Neuronal stem cell (in vitro differentiated cells): ENCODE measurements around the gene TUBB1.

ENCODE experiments used
- DNase-seq: peaks from one replicate; pipeline ENCODE4 v3.0.0-alpha.2; 2013; ENCODE audit warnings: low spot score
- H2AFZ ChIP-seq: one replicate; pipeline ENCODE4 v1.6.1; 2013; ENCODE audit warnings: mild to moderate bottlenecking, low read length, inconsistent platforms
- H2AK5ac ChIP-seq: 2 replicates; pipeline ENCODE4 v1.6.1; 2013; ENCODE audit warnings: low read depth, mild to moderate bottlenecking, inconsistent platforms, low read length, moderate library complexity, mixed read lengths
- H2BK120ac ChIP-seq: 2 replicates; pipeline ENCODE4 v1.6.1; 2013; ENCODE audit warnings: low read depth, mild to moderate bottlenecking, inconsistent platforms, low read length, moderate library complexity, mixed read lengths
- H2BK12ac ChIP-seq: one replicate; pipeline ENCODE4 v1.6.1; 2013; ENCODE audit warnings: low read length, inconsistent platforms
- H2BK15ac ChIP-seq: 2 replicates; pipeline ENCODE4 v1.6.1; 2013; ENCODE audit warnings: mild to moderate bottlenecking, low read length, inconsistent platforms, mixed read lengths
- H2BK5ac ChIP-seq: one replicate; pipeline ENCODE4 v1.6.1; 2013; ENCODE audit warnings: inconsistent platforms, mild to moderate bottlenecking, low read length, moderate library complexity
- H3K14ac ChIP-seq: one replicate; pipeline ENCODE4 v1.6.1; 2013; ENCODE audit warnings: low read length, inconsistent platforms
- H3K18ac ChIP-seq: 2 replicates; pipeline ENCODE4 v1.6.1; 2013; ENCODE audit warnings: low read length, inconsistent platforms
- H3K23ac ChIP-seq: 2 replicates; pipeline ENCODE4 v1.6.1; 2013; ENCODE audit warnings: low read depth, mild to moderate bottlenecking, mixed read lengths, low read length, inconsistent platforms; ENCODE audit not compliant: poor library complexity
- H3K27ac ChIP-seq: replicated peaks from 3 replicates; pipeline ENCODE4 v1.5.1; 2013; ENCODE audit warnings: low read length, inconsistent platforms
- H3K27me3 ChIP-seq, 3 experiments: 2 replicates each; pipeline ENCODE4 v1.6.1; 2013; ENCODE audit warnings: low read length in 3 of 3, mild to moderate bottlenecking in 2 of 3, inconsistent platforms in 1 of 3, low read depth in 1 of 3, mixed read lengths in 1 of 3, moderate library complexity in 1 of 3; ENCODE audit not compliant: control insufficient read depth in 3 of 3, insufficient read depth in 3 of 3
- H3K36me3 ChIP-seq, 2 donors: replicated peaks in 1 of 2; 2 replicates each; pipeline ENCODE4 v1.6.1; 2013; ENCODE audit warnings: low read length in 2 of 2; ENCODE audit not compliant: control insufficient read depth in 2 of 2, insufficient read depth in 2 of 2
- H3K4ac ChIP-seq: 2 replicates; pipeline ENCODE4 v1.6.1; 2013; ENCODE audit warnings: inconsistent platforms, mild to moderate bottlenecking, low read length, moderate library complexity
- H3K4me1 ChIP-seq, 2 donors: 1 replicate in 1 of 2; 2 replicates in 1 of 2; pipeline ENCODE4 v1.6.1; 2013; ENCODE audit warnings: low read length in 2 of 2, low read depth in 1 of 2; ENCODE audit not compliant: control insufficient read depth in 2 of 2, insufficient read depth in 1 of 2
- H3K4me2 ChIP-seq: one replicate; pipeline ENCODE4 v1.6.1; 2013; ENCODE audit warnings: mild to moderate bottlenecking, low read length, inconsistent platforms; ENCODE audit not compliant: insufficient read depth, poor library complexity, severe bottlenecking
- H3K4me3 ChIP-seq, 2 donors: 2 replicates each; pipeline ENCODE4 v1.5.1; 2013; ENCODE audit warnings: low read length in 2 of 2, mild to moderate bottlenecking in 2 of 2, inconsistent platforms in 1 of 2, moderate library complexity in 1 of 2
- H3K79me1 ChIP-seq: one replicate; pipeline ENCODE4 v1.6.1; 2013; ENCODE audit warnings: low read depth, mild to moderate bottlenecking, inconsistent platforms, low read length, moderate library complexity
- H3K9ac ChIP-seq: one replicate; pipeline ENCODE4 v1.6.1; 2013; ENCODE audit warnings: mild to moderate bottlenecking, low read depth, low read length, inconsistent platforms; ENCODE audit not compliant: poor library complexity
- H3K9me3 ChIP-seq, 2 donors: replicated peaks in 1 of 2; 2 replicates each; pipeline versions ENCODE3 to v1.6.1; 2013; ENCODE audit warnings: low read length in 2 of 2, mild to moderate bottlenecking in 2 of 2, inconsistent platforms in 1 of 2, low read depth in 1 of 2, mixed read lengths in 1 of 2, moderate library complexity in 1 of 2; ENCODE audit not compliant: control insufficient read depth in 2 of 2, insufficient read depth in 1 of 2
- H4K8ac ChIP-seq: one replicate; pipeline ENCODE4 v1.6.1; 2013; ENCODE audit warnings: low read depth, mild to moderate bottlenecking, inconsistent platforms, low read length, moderate library complexity
- H4K91ac ChIP-seq: one replicate; pipeline ENCODE4 v1.6.1; 2013; ENCODE audit warnings: low read length, low read depth, mild to moderate bottlenecking, inconsistent platforms; ENCODE audit not compliant: poor library complexity
- WGBS, 2 donors: extraction: QIAGEN DNeasy Blood & Tissue Kit; methylation state at CpG; one replicate each; pipeline ENCODE4 v1.1.7; 2013; ENCODE audit warnings: missing lambda C conversion rate in 2 of 2, mixed read lengths in 1 of 2; ENCODE audit not compliant: insufficient read length in 2 of 2, insufficient replicate concordance in 1 of 2; ENCODE audit errors: extremely low coverage in 2 of 2; 5-methylcytosine and 5-hydroxymethylcytosine counted together

TUBB1 gene

GRCh38 chr20:59069026-59069425 is 49.8 kb downstream of the TUBB1 start:
- no peak overlapping the region for H2BK120ac ChIP-seq
- no peaks in the 10 kb centered on the region for H3K36me3 ChIP-seq
- no peak overlapping the region for H3K23ac ChIP-seq
- H3K27me3 ChIP-seq, result peaks cover 0 to 27% (median 0%) of the 10 kb centered on the region in 3 experiments
- H4K8ac ChIP-seq, result no peak overlapping the region
- H2AK5ac ChIP-seq, result no peak overlapping the region
- no peaks in the 10 kb centered on the region for H3K79me1 ChIP-seq
- H3K18ac ChIP-seq, result no peak overlapping the region
- WGBS, 2 donors, result no CpG with 5 or more reads among the region's 2 CpGs
- no peak overlapping the region for H4K91ac ChIP-seq
- H3K4me1 ChIP-seq, result peaks cover 1 to 2% of the 10 kb centered on the region in 2 donors
- no peak overlapping the region for H2BK15ac ChIP-seq
- DNase-seq, result no peak
- H3K4me2 ChIP-seq, result no peak overlapping the region
- H2AFZ ChIP-seq, result no peak overlapping the region
- H3K27ac ChIP-seq, result no peak overlapping the region
- H3K14ac ChIP-seq, result no peak overlapping the region
- no peak overlapping the region for H3K4me3 ChIP-seq
- H3K9ac ChIP-seq, result no peak overlapping the region
- no peak overlapping the region for H3K4ac ChIP-seq
- H2BK5ac ChIP-seq, result no peak overlapping the region
- no peak overlapping the region for H2BK12ac ChIP-seq
- H3K9me3 ChIP-seq, result no peaks in the 10 kb centered on the region

GRCh38 chr20:59071216-59071615 is 52.0 kb downstream of the TUBB1 start:
- no peak overlapping the region for H3K9ac ChIP-seq
- H4K8ac ChIP-seq, result no peak overlapping the region
- DNase-seq, result no peak
- no peak overlapping the region for H3K23ac ChIP-seq
- H3K36me3 ChIP-seq, result no peaks in the 10 kb centered on the region
- no peaks in the 10 kb centered on the region for H3K79me1 ChIP-seq
- H3K4ac ChIP-seq, result no peak overlapping the region
- H3K27me3 ChIP-seq, result peaks cover 0 to 32% (median 0%) of the 10 kb centered on the region in 3 experiments
- no peak overlapping the region for H3K14ac ChIP-seq
- no peak overlapping the region for H3K27ac ChIP-seq
- no peaks in the 10 kb centered on the region for H3K9me3 ChIP-seq
- no CpG with 5 or more reads among the region's 1 CpG for WGBS, 2 donors
- H2BK120ac ChIP-seq, result no peak overlapping the region
- no peak overlapping the region for H3K4me3 ChIP-seq
- H2BK15ac ChIP-seq, result no peak overlapping the region
- no peak overlapping the region for H2BK5ac ChIP-seq
- no peak overlapping the region for H2AK5ac ChIP-seq
- no peak overlapping the region for H2BK12ac ChIP-seq
- H3K4me2 ChIP-seq, result no peak overlapping the region
- H2AFZ ChIP-seq, result no peak overlapping the region
- no peaks in the 10 kb centered on the region for H3K4me1 ChIP-seq
- H4K91ac ChIP-seq, result no peak overlapping the region
- H3K18ac ChIP-seq, result no peak overlapping the region

GRCh38 chr20:59073582-59073981 is 54.4 kb downstream of the TUBB1 start:
- Histone ChIP-seq H3K4me1 (no peaks in the 10 kb centered on the region), H3K18ac (no peak overlapping the region), H2BK5ac (no peak overlapping the region), H4K8ac (no peak overlapping the region), H2BK12ac (no peak overlapping the region), H2AK5ac (no peak overlapping the region), H2AFZ (no peak overlapping the region), H3K4ac (no peak overlapping the region), H3K4me2 (no peak overlapping the region), H3K79me1 (no peaks in the 10 kb centered on the region), H3K4me3 (no peak overlapping the region), H4K91ac (no peak overlapping the region), H3K27ac (no peak overlapping the region), H3K9ac (no peak overlapping the region), H3K23ac (no peak overlapping the region), H3K27me3 (peaks cover 0 to 39% (median 0%) of the 10 kb centered on the region in 3 experiments), H3K36me3 (no peaks in the 10 kb centered on the region), H2BK15ac (no peak overlapping the region), H2BK120ac (no peak overlapping the region), H3K9me3 (no peaks in the 10 kb centered on the region), H3K14ac (no peak overlapping the region)
- DNase-seq, result no peak
- WGBS, 2 donors, result no CpG with 5 or more reads among the region's 1 CpG

GRCh38 chr20:59074456-59074855 is 55.2 kb downstream of the TUBB1 start:
- Histone ChIP-seq H3K9ac (no peak overlapping the region), H2AFZ (no peak overlapping the region), H3K79me1 (no peaks in the 10 kb centered on the region), H2BK5ac (no peak overlapping the region), H3K9me3 (no peaks in the 10 kb centered on the region), H2BK12ac (no peak overlapping the region), H3K4ac (no peak overlapping the region), H3K27ac (no peak overlapping the region), H2AK5ac (no peak overlapping the region), H3K4me3 (no peak overlapping the region), H4K91ac (no peak overlapping the region), H2BK120ac (no peak overlapping the region), H3K4me2 (no peak overlapping the region), H3K4me1 (no peaks in the 10 kb centered on the region), H2BK15ac (no peak overlapping the region), H4K8ac (no peak overlapping the region), H3K18ac (no peak overlapping the region), H3K23ac (no peak overlapping the region), H3K14ac (no peak overlapping the region), H3K27me3 (peaks cover 0 to 36% (median 0%) of the 10 kb centered on the region in 3 experiments), H3K36me3 (no peaks in the 10 kb centered on the region)
- no CpG with 5 or more reads among the region's 3 CpGs for WGBS, 2 donors
- DNase-seq, result no peak
